ENCODE measurements around the gene CELF1.

The CELF1 gene

DNA sequence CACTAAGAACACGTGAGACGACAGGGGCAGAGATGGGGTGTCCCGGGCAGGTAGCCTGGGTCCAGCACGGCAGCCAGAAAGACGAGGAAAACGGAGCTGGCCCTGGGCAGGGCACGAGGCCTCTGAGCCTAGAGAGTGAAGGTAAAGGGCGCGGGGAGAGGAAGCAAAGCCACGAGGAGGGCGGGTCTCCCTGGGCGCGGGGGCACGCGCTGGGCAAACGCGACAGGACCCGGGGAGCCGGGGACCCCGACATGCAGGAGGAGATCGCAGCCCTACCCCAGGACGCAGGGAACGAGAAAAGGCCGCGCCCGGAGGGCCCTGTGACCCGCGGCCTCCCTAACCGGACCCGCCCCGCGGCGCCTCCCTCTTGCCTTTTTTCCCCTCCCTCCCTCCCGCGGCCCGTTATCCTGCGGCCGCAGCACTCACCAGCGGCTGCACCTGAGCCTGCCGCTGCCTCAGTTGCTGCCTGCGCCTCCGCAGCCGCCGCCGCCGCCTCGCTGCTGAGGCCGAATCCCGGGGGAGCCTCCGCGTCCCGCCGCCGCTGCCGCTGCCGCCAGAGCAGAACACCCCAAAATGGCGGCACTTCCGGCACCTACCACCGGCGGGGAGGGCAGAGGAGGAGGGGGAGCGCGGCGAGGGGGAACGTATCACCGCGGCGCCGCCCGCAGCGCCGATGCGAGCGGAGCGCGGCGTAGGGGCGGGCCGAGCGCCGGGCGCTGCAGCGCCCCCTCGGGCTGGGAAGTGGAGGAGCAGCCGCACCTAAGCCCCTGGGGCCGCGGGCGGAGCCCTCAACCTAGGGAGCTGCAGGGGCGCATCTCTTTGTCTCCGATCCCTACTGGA is at the start of gene CELF1:
Gene CELF1, minus strand, starts transcription at position 567 of the 840 bp plus-strand sequence. CDS start 53,609 bp downstream, outside the sequence.
- peak; percentile 86 for DNase-seq (ENCODE audit: low read depth)

DNA sequence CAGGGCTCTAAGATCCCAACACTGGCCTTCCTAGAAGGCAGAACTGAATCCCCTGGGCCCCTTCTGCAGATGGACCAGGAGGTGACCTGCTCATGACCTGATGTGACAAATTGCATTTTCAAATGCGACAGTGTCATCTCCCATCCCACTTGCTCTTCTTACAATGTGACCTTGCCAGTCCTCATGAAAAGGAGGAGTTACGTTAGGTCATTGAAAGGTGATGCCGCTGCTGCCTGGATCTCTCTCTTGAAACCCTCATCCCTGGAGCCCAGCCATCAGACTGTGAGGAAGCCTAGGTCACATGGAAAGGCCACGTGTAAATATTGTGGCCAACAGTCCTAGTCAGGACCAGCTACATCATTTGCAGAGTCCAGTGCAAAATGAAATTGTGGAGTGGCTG is 47.0 kb upstream of the CELF1 start:
- DNase-seq (ENCODE audit: low read depth): no peak

DNA sequence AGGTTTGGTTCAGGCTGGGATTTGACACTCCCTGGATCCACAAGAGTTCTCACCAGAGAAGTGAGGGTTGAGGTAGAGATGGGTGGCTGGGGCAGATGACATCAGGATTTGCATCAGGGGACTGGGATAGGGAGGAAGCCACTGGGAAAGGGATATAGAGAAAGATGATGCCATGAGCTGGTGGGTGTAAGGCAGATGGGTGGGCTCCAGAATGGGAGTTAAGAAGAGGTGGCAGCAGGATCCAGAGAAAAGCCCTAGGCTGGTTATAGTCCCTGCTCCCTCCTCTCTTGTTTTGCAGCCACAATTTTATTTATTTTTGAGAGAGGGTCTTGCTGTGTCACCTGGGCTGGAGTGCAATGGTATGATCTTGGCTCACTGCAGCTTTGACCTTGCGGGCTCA is 43.0 kb upstream of the CELF1 start:
- DNase-seq (ENCODE audit: low read depth): no peak

DNA sequence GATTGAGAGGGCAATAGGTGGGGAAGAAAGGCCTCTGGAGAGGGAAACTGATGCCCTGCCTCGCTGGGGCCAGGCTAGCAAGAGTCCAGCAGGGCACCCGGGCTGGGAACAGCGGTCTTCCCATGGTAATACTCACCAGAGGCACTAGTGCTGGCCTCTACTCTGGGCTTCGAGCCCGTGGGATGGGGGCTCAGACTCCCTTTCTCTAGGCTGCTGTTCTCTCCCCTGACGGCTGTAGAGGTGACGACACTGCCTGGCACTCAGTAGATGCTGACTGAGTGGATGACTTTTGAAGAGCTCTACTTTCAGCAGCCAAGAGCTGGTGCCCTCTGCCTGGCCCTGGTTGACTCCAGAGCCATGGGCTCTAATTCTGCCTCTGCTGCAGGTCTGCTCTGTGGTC is 42.1 kb upstream of the CELF1 start:
- no peak for DNase-seq (ENCODE audit: low read depth)

DNA sequence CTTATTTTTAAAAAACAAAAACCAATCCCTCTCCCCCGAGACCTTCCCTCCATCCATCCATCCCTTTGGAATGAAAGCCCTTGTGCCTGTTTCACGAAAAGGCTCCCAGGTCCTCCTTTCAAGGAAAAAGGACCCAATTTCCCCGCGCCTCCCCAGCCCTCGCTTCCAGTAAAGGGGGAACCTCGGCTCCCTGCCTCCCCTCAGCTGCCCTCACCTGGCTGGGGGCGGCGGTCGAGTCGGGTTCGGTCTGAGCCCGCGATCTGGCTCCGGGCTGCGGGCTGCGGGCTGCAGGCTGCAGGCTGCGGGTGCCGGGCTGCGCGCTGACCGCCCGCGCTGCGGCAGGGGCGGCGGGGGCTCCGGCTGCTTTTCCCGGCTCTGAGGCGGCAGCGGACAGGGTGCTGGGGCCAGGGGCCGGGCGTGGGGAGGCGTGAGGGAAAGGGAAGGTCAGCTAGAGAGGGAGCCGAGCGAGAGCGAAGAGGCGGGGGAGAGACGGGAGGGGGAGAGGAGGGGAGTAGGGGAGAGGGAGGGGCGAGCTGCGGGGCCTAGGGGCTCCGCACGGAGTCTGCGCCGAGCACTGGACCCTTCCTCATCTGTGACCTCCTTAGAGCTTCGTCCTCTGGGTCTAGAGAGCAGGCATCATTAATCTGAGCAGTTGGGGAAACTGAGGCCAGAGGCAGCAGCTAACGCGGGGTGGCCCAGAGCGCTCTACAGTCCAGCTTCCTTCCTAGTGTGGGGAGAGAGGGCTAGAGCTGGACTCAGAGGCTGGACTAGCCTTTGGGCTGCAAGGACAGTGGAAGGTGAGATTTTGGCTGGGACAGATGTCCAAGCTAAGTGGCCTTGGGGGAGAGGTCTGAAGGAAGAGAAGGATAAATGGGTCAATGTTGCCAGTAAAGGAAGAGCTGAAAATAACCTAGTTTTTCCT is 41.3 kb upstream of the CELF1 start, which contains the start of gene C1QTNF4:
Gene C1QTNF4, minus strand, starts transcription at position 478 of the 922 bp plus-strand sequence. CDS start 3,601 bp downstream, outside the sequence.
- no peak for DNase-seq (ENCODE audit: low read depth)

DNA sequence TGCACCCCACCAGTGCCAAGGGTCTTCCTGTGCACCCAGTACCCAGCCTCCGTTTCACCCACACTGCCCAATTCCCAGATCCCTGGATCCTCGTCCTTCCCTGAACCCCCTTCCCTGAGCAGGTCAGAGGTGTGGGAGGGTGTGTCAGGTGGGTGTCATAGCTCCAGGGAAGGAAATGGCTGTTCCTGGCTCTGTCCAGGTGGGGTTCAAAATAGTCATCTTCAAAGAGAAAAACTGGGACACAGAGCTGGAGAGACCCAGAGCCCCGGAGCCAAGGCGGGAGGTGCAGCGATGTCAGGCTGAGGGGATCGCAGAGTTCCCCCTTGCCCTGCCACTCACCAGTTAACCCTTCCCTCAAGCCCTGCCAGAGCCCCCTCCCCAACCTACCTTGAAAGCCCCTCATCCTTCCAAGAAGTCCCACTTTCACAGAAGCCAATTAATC is 40.6 kb upstream of the CELF1 start:
- no peak for DNase-seq (ENCODE audit: low read depth)

DNA sequence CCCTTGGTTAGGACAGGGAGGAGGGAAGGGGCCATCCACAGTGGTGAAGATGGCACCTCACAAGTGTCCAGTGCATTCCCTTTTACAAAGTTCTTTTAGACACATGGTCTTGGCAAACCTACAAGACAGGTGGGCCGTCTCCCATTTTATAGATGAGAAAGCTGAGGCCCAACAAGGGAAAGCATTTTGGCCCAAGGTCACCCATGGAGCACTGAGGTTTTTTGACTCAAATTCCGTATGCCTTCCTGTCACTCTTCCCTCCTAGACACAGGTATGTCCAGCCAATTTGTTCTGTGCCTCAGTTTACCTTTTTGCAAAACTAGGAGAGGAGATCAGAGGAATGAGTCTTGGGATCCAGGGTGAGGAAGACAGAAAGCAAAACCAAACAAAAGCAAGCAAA is 40.0 kb upstream of the CELF1 start:
- DNase-seq (ENCODE audit: low read depth): no peak

DNA sequence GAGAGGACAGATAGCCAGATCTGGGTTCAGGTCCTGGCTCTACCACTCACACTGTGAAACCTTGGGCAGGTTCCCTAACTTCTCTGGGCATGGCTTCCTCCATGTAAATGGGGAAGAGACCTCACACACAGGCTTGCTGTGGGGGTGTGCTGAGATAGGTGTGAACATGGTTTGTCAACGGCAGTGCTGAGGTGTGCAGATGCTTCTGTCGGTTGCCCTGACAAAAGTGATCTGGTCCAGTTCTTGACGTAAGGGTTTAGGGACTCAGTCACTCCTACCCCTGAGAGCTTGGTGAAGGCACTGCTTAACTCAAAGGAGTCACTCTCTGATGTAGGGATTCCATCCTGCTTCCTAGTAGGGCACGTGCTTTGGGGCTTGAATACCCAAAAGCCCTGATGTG is 39.3 kb upstream of the CELF1 start:
- DNase-seq (ENCODE audit: low read depth): no peak

DNA sequence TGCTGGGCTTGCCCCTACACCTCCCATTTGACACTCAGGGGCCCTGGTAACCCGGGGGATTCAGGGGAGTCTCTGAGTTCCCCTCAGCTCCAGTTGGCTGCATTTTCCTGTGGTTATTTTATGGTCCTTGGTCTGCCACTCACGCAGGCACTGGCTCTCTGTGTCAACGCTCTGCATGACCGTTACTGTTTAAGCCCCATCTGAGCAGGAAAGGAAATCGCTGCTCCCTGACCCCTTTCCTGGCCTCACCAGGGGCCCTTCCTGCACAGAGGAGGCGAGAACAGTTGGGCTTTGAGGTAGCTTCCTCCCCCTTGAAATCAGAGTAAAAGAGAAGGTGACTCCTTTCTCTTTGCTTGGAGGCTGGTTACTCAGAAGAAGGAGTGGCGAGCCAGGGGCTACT is 38.8 kb upstream of the CELF1 start:
- DNase-seq (ENCODE audit: low read depth): no peak

DNA sequence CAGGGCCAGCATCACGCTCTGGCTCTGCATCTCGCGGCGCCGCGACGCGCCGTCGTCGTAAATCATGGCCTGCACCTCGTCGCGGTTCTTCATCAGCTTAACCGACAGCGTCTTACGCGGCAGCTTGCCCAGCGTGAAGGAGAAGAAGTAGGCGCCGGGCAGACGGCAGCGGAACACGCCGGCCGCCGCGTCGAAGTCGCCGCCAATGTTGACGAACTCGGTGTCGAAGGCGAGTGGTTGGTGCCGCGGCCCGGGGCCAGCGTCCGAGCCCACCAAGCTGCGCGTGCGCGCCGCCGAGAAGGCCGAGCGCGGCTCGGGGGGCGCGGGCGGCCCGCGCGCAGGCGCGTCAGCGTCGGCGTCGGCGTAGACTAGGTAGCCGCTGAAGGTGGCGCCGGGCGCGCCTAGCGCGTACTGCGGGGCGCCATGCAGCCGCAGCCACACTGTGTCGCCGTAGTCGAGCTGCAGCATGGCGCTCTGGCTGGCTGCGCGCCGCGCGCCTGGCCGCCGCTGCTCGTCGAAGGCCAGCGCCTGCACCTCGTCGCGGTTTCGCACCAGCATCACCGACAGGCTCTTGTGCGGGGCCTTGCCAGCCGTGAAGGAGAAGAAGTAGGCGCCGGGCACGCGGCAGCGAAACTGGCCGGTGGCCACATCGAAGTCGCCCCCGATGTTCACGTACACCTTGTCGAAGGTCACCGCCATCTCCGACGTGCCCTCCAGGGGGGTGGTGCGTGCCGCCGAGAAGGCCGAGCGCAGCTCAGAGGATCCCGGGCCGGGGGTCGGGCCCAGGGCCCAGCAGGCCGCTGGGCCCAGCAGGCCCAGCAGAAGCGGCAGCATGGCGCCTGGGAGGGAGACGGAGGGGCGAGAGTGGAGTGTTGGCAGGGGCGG is 37.3 kb upstream of the CELF1 start:
- no peak for DNase-seq (ENCODE audit: low read depth)

DNA sequence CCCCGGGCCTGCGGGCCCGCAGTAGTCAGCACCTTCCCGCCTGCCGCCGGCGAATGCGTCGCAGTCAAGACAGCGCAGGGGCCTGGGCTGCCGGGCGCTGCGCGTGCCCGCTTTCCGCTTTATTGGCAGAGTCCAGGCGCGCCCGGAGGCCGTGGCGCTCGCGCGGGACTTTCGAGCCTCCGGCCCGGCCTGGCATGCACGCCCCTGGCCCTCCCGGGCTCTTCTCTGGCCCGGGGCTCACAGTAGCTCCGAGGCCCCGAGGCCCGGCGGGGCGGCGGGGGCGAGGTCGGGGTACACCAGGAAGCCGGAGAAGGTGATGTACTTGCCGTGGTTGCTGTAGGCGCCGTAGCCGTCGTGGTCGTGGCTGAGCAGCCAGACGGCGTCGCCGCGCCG is 36.6 kb upstream of the CELF1 start:
- no peak for DNase-seq (ENCODE audit: low read depth)

DNA sequence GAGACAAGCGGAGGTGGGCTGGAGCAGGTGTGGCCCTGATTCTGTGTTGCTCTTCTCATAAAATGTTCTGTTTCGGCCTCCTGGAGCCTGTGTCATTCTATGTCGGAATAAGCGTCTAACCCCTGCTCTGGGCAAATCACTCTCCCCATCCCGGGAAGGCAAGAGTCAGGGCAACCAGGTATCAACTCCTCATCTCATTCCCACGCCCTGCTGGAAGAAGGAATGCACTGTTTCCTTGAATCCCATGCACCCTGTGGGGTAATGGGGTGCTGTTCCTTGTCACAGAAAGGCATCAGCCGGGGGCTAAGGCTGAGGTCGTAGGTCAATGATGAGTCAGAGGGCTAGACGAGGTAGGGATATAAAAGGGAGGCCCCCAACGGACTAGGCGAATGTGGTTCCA is 36.2 kb upstream of the CELF1 start:
- DNase-seq (ENCODE audit: low read depth): no peak

DNA sequence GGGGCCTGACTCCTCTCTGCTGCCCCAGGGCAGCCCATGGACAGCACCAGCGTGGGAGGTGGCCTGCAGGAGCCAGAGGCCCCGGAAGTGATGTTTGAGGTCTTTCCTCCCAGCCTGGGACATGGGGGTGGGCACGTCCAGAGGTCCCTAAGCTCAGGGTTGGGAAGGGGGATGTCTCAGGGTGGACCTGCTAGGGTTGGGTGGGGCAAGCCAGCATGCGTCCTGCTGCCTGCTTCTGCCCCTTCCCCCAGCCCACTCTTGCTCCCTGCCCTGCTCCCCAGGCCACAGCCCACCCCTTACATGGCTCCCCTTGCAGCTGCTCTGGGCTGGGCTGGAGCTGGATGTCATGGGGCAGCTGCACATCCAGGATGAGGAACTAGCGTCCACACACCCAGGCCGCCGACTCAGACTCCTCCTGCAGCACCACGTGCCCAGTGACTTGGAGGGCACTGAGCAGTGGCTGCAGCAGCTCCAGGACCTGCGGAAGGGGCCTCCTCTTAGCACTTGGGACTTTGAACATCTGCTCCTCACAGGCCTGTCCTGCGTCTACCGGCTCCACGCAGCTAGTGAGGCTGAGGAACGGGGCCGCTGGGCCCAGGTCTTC is 34.9 kb upstream of the CELF1 start:
- no peak for DNase-seq (ENCODE audit: low read depth)

DNA sequence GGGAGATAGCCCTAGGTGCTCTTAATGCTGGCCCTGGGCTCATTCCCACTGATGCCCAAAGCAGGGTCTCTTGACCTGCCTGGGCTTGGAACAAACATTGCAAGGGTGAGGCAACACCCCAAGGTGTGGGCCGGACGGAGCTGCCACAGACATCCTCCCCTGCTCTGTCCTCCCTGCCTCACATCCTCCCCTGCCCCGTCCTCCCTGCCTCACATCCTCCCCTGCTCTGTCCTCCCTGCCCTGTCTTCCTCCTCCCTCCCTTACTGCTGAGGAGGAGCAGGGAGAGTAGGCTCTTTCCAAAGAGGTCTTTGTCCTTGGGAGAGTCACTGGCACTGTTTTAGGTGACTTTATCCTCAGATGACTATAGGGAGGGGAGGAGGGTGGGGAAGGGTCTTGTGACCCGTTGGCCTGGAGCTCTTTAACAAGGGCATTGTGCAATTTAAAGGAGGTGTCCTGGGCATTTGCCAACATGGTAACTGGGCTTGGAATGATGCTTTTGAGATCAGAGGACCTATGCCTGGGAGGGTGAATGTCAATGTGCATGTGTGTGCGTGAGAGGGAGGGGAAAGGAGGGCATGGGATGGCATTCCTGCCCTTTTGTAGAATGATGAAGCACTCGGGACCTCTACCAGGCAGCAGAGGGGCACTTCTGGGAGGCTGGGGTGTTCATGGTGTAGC is 34.2 kb upstream of the CELF1 start:
- DNase-seq (ENCODE audit: low read depth): no peak

DNA sequence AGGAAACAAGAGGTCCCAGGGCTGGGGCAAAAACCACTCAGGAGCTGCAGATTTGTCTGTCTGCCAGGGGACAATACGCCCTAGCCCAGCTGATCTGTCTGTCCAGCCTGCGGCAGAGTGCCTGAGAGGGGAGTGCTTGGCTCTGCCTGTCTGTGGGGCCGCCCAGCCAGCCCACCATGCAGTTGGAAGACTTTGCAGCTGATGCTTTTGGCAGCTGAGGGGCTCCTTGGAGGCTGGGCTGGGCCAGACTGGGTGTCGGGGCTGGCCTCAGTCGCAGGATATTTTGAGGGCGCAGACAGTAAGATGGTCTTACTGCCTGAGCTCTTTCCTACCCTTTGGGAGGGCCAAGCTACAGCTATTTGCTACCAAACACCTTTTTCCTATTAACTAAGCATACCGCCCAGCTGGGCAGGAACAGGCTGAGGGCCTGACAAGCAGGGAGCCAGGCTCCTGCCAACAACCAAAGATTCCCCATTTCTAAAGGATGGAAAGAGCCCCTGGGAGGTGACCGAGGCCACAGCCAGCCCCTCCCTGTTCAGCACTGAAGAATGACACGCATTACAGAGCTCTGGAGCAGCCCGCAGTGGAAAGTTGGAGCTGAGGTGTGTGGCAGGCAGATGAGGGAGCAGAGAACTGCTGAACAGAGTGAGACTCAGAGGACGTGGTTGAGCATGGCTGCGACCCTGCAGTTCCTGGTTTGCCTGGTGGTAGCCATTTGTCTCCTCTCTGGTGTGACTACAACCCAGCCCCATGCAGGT is 33.3 kb upstream of the CELF1 start, which contains the start of gene FAM180B:
Gene FAM180B, plus strand, starts transcription at position 581 of the 758 bp plus-strand sequence. Its CDS starts 91 bp downstream, at position 672.
- DNase-seq (ENCODE audit: low read depth): no peak

DNA sequence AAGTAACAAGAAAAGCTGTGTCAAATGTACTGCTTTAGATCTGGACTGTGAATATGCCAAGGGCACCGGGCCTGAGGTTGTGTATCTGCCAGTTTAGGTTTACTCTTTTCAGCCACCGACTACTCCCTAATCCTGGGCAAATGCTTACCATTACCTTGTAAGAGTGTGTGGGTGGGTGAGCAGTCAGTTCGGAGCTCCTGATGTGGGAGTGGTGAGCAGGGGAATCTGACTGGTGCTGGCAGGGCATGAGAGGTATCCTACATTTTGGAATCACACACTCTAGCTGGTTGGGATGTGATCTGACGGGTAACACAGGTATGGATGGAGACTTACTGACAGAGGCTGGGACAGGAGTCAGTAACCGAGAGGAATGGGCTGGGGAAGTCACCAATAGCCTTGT is 30.9 kb upstream of the CELF1 start:
- DNase-seq (ENCODE audit: low read depth): no peak

DNA sequence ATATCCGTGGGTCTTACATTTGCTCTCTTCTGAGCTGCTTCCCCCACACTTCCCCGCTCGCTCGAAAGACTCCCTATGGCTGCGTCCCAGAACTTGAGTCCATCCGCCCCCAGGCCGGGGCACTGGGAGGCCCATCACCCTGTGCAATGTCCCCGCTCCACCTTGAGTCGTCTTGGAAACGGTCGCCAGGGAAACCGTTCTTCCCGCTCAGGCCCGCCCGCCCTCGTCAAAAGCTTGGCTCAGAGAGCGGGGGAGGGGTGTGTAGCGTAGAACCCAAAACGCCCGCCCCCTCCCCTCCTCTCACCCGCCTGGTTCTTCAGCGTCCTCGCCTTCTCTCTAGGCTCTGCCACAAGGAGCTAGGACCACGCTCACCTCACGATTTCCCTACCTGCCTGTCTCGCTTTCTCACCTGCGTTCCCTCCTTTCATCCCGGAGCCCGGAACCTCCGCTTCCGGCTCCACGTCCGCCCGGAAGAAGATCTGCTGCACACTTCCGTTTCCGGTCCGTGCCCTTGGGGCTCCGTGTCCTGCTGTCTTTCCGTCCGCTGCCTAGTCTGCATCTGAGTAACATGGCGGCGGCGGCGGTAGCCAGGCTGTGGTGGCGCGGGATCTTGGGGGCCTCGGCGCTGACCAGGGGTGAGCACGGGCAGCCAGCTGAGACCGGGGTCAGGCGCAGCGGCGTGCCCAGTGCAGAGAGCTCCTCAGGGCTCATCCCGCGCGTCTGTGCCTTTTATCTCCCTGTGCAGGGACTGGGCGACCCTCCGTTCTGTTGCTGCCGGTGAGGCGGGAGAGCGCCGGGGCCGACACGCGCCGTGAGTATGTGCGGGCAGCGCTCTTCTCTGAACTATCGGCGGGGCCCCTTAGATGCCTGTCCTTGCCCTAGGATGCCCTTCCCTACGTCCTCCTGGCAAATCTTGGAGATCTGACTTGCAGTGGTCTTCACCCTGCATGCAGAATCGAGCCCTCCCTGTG is 25.9 kb upstream of the CELF1 start, which contains the start of the genes KBTBD4 and NDUFS3:
Gene KBTBD4, minus strand, starts transcription at position 447 of the 971 bp plus-strand sequence. Its CDS starts 19 bp downstream, at position 428.
Gene NDUFS3, plus strand, starts transcription at position 551 of the 971 bp plus-strand sequence. Its CDS starts 18 bp downstream, at position 569.
- peak; percentile 79 for DNase-seq (ENCODE audit: low read depth)

DNA sequence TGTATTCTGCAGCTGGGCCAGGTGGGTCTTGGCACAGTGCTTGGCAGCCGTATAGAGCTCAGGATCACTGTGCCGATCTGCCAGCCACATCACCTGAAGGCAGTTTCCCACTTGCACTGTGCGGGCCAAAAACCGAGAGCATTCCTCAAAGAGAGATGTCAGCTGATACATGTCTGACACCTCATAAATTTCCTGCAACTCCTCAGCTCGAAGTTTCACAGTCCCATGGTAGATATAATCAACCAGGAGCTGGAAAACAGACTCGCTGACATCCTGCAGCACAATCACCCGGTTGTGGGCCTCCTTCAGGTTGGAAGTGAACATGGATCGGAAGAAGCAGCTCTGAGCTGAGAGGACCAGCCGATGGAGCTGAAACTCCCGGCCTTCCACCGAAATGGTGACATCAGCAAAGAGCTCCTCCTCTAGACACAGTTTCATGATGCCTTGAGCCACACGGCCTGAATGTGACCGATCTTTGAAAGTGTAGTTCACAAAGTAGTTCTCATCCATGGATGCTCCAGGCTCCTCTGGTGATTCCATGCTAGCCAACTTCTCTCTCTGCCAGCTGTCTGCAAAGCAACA is 24.6 kb upstream of the CELF1 start:
- DNase-seq (ENCODE audit: low read depth): no peak
